Esophagus squamous epithelium (tissue), 5 donors: ENCODE results near the gene PPM1F. TPM values are rescaled to one million over a fixed set of nuclear protein-coding genes. Genes with fewer than 3 reads are reported as not detected.
"Not testable (repeated sequence)": the region's sequence is repeated elsewhere in the genome, so short reads cannot be mapped to it uniquely, and the experiment has no call there.

Experiments used
- DNase-seq: peaks from one replicate; lab custom pipeline; 2025; lab: John Stamatoyannopoulos, UW
- H3K27ac ChIP-seq, 4 donors: fragments of 200-600 bp; sonication (generic); one replicate each; pipeline ENCODE4 v1.5.1; 2016 to 2019; ENCODE audit warnings: mild to moderate bottlenecking in 1 of 4
- H3K27me3 ChIP-seq, 4 donors: fragments of 200-600 bp; sonication (generic); 1 replicate in 3 of 4; 2 replicates in 1 of 4; pipeline versions ENCODE4 v1.5.1 to v1.6.0; 2017 to 2021; ENCODE audit warnings: antibody characterized with exemption in 1 of 4
- H3K36me3 ChIP-seq, 3 donors: fragments of 200-600 bp; sonication (generic); one replicate each; pipeline ENCODE4 v1.5.1; 2016 to 2019
- H3K4me1 ChIP-seq, 3 donors: fragments of 200-600 bp; sonication (generic); one replicate each; pipeline ENCODE4 v1.5.1; 2017 to 2019
- H3K4me3 ChIP-seq, 4 donors: fragments of 200-600 bp; sonication (generic); 1 replicate in 3 of 4; 2 replicates in 1 of 4; pipeline ENCODE4 v1.5.1; 2016 to 2019; ENCODE audit warnings: mild to moderate bottlenecking in 2 of 4, moderate library complexity in 1 of 4
- H3K9me3 ChIP-seq, 3 donors: fragments of 200-600 bp; sonication (generic); one replicate each; pipeline ENCODE4 v1.5.1; 2016 to 2019
- POLR2A ChIP-seq, 4 donors: fragments of 450-650 bp; IDR thresholded peaks; one replicate each; pipeline ENCODE4 v1.6.1; 2017; ENCODE audit warnings: antibody characterized with exemption in 4 of 4, mild to moderate bottlenecking in 4 of 4, moderate library complexity in 3 of 4
- WGBS, 2 donors: methylation state at CpG; one replicate each; pipeline ENCODE4 v1.1.5; 2018; 5-methylcytosine and 5-hydroxymethylcytosine counted together
- intact Hi-C: fragments of 100-400 bp; cut with DNase I; formaldehyde crosslinking; loops from one replicate; pipeline ENCODE4 v1.15.0; 2022
- total RNA-seq, 4 donors: library from RNA; depleted of rRNA; stranded (reverse); fragments of >200 nt; gene quantifications; one replicate each; pipeline ENCODE4 v1.1.0, GENCODE V29; 2016
- TF ChIP-seq, protein P1 (sequence below), 6 experiments: fragments of 450-650 bp in 4 of 6; fragments of 200-600 bp in 2 of 6; sonication (generic) in 2 of 6; IDR thresholded peaks; one replicate each; pipeline ENCODE4 v1.5.1; 2016 to 2019; ENCODE audit warnings: antibody characterized with exemption in 6 of 6, mild to moderate bottlenecking in 4 of 6, moderate library complexity in 4 of 6
- donor health status: DM: yes; HTN: yes; CAD: no.

Gene PPM1F
- total RNA-seq, 4 donors from 2014 or later, result 22.2 to 39.7 (median 25.9) TPM

DNA sequence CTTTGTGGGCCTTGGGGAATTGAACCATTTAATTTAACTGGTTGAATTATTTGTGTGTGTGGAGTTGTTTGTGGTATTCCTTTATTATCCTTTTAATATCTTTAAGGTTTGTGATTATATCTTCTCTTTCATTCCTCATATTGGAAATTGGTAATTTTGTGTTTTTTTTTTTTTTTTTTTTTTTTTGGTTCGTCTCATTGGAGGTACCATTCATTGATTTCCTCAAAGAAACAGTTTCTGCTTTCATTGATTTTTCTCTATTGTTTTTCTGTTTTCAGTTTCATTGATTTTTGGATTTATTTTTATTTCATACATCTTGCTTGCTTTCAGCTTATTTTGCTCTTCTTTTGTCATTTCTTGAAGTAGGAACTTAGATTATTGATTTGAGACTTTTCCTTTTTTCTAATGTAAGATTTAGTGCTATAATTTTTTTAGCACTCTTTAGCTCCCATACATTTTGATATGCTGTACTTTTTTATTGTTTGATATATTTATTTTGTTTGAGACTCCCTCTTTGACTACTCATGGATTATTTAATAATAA lies 54.2 kb downstream of the PPM1F start:
- 62 to 86% methylated on average over 1 of the region's 1 CpG for WGBS, 2 donors

DNA sequence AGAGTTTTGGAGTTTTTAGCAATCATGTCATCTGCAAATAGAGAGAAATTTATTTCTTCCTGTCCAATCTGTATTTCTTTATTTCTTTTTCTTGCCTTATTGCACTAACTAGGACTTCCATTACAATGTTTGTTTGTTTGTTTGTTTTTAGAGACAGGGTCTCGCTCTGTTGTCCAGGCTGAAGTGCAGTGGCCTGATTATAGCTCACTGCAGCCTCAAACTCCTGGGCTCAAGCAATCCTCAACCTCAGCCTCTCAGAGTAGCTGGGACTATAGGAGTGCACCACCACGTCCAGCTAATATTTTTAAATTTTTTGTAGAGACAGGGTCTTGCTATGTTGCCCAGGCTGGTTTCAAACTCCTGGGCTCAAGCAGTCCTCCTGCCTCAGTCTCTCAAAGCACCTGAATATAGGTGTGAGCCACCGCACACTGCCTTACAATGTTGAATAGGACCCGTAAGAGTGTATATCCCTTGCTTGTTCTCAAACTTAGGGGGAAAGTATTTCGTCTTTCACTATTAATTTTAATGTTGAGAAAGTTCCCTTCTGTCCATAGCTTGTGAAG lies 55.6 kb downstream of the PPM1F start:
- Histone ChIP-seq H3K9me3 (no peaks in the 10 kb centered on the region), H3K4me1 (no peaks in the 10 kb centered on the region), H3K27me3 (no peaks in the 10 kb centered on the region), H3K27ac (no peak overlapping the region), H3K36me3 (no peaks in the 10 kb centered on the region), H3K4me3 (no peak overlapping the region)
- intact Hi-C loops, result no loop called here
- WGBS, 2 donors, result 88 to 92% methylated on average over 5 of the region's 5 CpGs
- no peak for DNase-seq
- TF ChIP-seq, protein P1, sequence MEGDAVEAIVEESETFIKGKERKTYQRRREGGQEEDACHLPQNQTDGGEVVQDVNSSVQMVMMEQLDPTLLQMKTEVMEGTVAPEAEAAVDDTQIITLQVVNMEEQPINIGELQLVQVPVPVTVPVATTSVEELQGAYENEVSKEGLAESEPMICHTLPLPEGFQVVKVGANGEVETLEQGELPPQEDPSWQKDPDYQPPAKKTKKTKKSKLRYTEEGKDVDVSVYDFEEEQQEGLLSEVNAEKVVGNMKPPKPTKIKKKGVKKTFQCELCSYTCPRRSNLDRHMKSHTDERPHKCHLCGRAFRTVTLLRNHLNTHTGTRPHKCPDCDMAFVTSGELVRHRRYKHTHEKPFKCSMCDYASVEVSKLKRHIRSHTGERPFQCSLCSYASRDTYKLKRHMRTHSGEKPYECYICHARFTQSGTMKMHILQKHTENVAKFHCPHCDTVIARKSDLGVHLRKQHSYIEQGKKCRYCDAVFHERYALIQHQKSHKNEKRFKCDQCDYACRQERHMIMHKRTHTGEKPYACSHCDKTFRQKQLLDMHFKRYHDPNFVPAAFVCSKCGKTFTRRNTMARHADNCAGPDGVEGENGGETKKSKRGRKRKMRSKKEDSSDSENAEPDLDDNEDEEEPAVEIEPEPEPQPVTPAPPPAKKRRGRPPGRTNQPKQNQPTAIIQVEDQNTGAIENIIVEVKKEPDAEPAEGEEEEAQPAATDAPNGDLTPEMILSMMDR (IDR thresholded peaks at IDR 0.05), result no peak
- TF ChIP-seq POLR2A (IDR thresholded peaks at IDR 0.05), result no peak

More for the DNA sequence above, 54.2 kb downstream of the PPM1F start:
- Histone ChIP-seq H3K4me1 (no peaks in the 10 kb centered on the region), H3K27me3 (no peaks in the 10 kb centered on the region), H3K9me3 (no peaks in the 10 kb centered on the region), H3K27ac (no peak overlapping the region), H3K36me3 (no peaks in the 10 kb centered on the region), H3K4me3 (no peak overlapping the region)
- intact Hi-C loops, result no loop called here
- no peak for DNase-seq
- TF ChIP-seq POLR2A (IDR thresholded peaks at IDR 0.05), result no peak
- TF ChIP-seq, protein P1 (IDR thresholded peaks at IDR 0.05), result no peak

DNA sequence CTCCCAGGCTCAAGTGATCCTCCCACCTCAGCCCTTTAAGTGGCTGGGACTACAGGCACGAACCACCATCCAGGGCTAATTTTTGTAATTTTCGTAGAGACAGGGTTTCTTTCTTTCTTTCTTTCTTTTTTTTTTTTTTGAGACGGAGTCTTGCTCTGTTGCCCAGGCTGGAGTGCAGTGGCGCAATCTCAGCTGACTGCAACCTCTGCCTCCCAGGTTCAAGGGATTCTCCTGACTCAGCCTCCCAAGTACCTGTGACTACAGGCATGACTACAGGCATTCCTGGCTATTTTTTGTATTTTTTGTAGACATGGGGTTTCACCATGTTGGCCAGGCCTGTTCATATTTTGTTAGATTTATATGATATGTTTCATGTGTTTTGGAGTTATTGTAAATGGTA lies 56.4 kb downstream of the PPM1F start:
- DNase-seq, H3K27ac ChIP-seq, intact Hi-C loops: not testable (repeated sequence)

DNA sequence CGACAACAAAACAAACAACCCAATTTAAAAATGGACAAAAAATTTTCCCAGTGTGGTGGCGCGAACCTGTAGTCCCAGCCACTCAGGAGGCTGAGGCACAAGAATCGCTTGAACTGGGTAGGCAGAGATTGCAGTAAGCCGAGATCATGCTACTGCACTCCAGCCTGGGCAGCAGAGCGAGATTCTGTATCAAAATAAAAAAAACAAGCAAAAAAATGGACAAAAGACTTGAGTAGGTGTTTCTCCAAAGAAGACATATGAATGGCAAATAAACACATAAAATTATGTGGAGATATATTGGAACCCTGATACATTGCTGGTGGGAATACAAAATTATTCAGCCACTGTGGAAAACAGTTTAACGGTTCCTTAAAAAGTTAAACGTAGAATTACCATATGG lies 57.8 kb downstream of the PPM1F start:
- Histone ChIP-seq H3K27me3 (no peaks in the 10 kb centered on the region), H3K36me3 (no peaks in the 10 kb centered on the region), H3K9me3 (no peaks in the 10 kb centered on the region), H3K27ac (no peak overlapping the region), H3K4me1 (no peaks in the 10 kb centered on the region), H3K4me3 (no peak overlapping the region)
- TF ChIP-seq, protein P1 (IDR thresholded peaks at IDR 0.05), result no peak
- TF ChIP-seq POLR2A (IDR thresholded peaks at IDR 0.05), result no peak
- intact Hi-C loops, result no loop called here
- 90 to 91% methylated on average over 8 of the region's 8 CpGs for WGBS, 2 donors
- DNase-seq, result no peak

More for the DNA sequence above, 56.4 kb downstream of the PPM1F start:
- not testable (repeated sequence) for H3K9me3 ChIP-seq, H3K36me3 ChIP-seq, H3K27me3 ChIP-seq, H3K4me3 ChIP-seq, H3K4me1 ChIP-seq
- WGBS, 2 donors, result 81 to 90% methylated on average over 4 of the region's 4 CpGs

DNA sequence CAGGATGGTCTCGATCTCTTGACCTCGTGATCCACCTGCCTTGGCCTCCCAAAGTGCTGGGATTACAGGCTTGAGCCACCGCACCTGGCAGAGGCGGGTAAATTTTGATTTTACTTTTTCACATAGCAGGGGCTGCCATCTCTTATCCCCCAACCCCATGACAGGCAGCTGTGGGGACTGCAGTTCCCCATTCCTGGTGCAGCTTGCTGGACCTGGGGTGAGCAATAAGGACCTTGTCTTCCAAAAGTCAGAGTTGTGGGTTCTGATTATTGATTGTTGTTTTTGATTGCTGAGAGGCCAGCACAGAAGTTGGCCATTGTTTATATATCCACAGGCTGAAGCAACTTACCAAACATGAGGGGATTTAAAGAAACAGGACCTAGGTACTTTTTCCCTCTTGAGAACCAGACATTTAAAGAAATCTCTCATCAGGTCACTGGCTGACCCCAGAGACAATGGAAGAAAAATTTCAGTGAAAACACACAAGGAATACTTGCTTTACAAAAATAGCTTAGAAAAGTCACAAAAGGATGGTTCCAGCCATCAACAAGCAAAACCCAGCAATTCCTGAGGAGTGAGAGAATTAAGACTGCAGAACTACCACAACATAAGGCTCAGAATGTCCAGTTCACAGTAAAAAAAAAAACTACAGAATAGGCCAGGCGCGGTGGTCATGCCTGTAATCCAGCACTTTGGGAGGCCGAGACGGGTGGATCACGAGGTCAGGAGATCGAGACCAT lies 63.2 kb downstream of the PPM1F start:
- WGBS, 2 donors, result 88 to 91% methylated on average over 10 of the region's 10 CpGs
- intact Hi-C loops, result no loop called here
- Histone ChIP-seq H3K27me3 (no peaks in the 10 kb centered on the region), H3K36me3 (no peaks in the 10 kb centered on the region), H3K4me3 (no peak overlapping the region), H3K4me1 (no peaks in the 10 kb centered on the region), H3K9me3 (no peaks in the 10 kb centered on the region), H3K27ac (no peak overlapping the region)
- TF ChIP-seq, protein P1 (IDR thresholded peaks at IDR 0.05), result no peak
- no peak for TF ChIP-seq POLR2A (IDR thresholded peaks at IDR 0.05)
- DNase-seq, result no peak
